NCI-H345 treated with DMSO at 0.1 percent for 48 hours (cell line): ENCODE results near the gene TTC23.

ENCODE experiments used
- DNase-seq: peaks from one replicate; lab custom pipeline; 2025; ENCODE audit not compliant: unreplicated experiment; lab: John Stamatoyannopoulos, UW

The TTC23 gene

DNA sequence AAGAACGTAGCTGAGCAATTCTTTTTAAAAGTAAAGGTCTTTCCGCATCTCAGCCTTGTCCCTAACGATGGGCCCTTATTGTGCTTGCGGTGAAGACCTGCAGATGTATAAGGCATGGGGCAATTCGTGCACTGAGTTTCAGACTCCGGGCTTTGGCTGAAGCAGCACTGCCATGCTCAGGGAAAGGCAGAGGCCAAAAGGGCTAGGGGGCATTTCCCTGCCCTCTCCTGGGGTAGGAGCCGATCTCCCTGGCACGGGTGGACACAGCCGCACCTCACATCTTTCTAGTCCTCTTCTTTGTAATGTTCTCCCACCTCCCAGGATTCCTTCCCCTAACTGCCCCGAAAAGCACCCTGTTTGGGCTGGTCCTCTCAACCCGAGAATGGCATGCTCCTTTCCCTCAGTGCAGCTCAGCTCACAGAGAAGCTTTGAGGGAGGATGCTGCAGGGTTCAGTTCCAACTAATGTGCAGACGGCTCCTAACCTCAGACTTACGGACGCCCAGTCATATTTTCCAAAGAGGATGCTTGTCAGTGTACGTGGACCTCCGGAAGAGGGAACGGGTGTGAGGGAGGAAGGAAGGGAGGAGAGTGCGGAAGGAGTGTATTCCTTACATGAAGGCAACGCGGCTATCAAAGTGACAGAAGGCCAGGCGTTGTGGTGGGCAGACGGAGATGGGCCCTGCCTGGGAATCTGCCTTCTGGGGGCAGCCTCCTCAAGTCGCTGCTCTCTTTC, 83.3 kb downstream of the TTC23 start:
- no peak for DNase-seq

- no peak for DNase-seq
These were observed 84.2 kb downstream of the TTC23 start for GRCh38 chr15:99165020-99165790.

DNA sequence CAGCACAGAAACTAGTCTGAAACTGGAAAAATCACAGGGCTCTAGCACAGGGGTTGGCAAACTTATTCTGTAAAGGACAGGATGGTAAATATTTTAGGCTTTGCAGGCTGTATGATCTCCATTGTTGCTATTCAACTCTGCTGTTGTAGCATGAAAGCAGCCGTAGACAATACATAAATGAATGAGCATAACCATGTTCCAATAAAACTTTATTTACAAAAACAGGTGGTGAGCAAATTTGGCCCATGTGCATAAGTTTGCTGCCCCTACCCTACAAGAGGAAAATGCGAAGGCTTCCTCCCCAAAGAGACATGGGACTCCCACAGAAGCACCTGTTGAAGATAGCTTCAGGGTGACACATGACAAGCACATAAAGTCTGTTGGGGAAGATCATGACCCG, 85.3 kb downstream of the TTC23 start:
- DNase-seq: no peak

GRCh38 chr15:99163271-99164062, 85.9 kb downstream of the TTC23 start:
- no peak for DNase-seq

DNA sequence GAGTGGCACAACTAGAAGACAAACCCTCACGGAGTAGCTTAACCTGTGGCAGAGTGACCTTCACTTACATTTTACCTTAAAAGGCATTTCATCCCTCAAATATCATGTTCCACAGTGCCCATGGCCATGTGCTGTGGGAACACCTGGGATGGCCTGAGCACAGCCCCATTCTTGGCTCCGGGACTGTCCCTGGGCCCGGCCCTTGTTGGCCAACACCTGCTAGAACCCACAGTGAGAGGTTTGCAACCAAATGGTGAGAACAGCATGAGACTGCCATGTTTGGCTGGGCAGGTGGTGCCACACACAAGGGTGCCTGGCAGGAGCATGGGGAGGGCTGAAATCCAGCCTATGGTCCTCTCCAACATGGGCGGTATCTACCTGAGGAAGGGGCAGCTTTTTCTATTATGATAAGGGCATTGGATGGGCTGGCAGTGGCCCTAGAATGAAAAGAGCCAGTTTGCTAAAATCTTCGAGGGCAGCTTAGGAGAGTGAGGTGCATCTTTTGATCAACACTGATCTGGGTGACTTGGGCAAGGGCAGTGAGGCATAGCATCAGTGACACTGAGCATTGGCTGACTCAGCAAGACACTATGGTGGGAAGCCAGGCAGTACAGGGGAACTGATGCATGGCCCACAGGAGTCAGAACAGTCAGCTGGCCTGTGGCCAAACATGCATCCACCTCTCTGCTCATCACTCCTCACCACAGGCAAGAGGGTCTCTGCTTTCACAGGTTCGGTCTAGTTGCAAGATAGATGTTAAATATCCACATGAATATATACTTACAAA, 90.6 kb downstream of the TTC23 start:
- no peak for DNase-seq

DNA sequence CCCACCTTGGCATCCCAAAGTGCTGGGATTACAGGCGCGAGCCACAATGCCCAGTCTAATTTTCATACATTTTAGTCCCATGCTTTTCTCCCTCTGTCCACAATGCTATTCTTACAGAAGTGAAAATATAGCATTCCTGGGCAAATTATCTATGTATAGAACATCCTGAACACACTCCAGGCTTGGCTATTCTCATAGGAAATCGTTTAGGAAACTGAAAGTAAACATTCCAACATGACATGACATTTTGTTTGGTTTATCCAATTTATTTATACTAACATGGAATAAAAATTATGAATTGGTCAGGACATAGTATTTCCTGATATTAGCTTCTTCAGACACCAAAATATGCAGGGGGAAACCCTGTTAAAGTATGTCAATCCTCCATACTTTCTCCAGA, 91.9 kb downstream of the TTC23 start:
- DNase-seq: no peak

GRCh38 chr15:99155961-99156443, 93.4 kb downstream of the TTC23 start:
- no peak for DNase-seq

- no peak for DNase-seq
These were observed 95.1 kb downstream of the TTC23 start for GRCh38 chr15:99154271-99154670.

DNA sequence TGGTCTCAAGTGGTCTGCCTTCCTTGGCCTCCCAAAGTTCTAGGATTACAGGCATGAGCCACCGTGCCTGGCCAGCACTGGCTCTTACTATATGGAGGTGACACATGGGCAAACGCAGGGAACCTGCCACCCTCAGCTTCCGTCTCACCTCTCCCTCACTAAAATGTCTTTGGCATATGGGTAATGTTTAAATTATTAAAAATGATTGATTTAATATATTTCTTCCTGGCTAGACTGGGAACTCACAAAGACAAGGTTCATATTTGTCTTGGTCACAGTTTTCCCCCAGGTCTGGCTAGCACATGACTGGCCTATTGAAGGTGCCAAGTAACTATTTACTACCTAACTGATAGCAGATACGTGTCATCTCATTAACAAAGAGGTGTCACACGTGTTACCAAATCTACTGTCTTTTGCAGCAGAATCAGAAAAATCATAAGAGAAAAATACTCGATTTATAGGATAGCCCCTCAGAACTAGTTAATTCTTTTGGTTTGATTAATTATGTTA, 96.3 kb downstream of the TTC23 start:
- DNase-seq: no peak

GRCh38 chr15:99151156-99151555, 98.2 kb downstream of the TTC23 start:
- no peak for DNase-seq

DNA sequence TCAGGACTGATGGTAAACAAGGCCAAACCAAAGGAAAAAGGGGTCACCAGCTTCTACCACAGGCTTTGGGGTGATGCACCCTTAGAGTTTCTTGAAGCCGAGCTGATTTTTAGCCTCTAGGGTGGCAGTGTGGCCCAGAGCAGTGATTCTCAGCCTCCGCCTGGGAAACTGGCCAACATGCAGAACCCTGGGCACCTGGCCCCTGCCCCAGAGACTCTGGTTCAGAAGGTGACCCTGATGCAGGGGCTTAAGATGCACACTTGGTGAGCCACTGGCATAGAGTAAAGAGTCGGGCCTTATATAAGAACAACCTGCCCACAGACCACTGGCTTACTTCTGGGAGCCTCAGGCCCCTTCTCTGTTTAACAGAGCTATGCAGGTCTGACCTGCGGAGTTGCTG, 100.0 kb downstream of the TTC23 start:
- DNase-seq: no peak

DNA sequence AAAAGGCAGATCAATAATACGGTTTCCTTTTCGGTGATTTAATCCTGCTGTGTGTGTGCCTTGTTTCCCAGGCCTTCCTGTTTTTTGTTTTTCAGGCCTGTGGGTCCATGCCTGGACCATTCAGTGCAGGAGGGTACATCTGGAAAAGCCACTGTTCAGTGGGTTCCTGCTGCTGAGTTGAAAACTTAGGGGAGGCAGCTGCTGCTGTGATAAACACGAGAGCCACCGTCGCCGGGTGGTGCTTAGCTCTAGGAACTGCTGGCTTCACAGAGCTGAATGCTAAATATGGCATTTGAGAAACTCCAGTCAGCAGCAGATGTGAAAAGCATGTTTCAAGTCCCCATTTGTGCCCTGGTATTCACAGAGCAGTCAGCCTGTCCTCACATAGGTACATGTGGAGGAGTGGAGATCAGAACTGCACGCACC, 100.5 kb downstream of the TTC23 start:
- DNase-seq: no peak

GRCh38 chr15:99146661-99147060, 102.7 kb downstream of the TTC23 start:
- no peak for DNase-seq

DNA sequence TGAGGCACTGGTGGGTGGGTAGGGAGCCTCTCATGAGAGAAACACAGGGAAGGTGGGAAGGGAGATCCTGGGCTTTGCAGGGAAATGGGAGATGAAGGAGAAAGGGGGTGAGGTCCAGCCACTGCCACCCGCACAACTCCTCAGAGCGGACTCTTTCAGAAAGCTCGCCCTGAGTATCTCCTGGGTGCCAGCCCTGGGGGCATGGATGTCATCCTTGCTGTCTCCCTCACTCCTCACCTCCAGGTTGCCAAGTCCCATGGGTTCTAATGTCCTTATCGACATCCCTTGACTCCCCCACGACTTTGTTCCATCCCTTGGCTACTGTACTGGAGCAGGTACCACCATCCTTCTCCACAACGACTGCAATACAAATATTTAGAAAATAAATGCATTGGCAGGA, 103.6 kb downstream of the TTC23 start:
- DNase-seq: no peak

DNA sequence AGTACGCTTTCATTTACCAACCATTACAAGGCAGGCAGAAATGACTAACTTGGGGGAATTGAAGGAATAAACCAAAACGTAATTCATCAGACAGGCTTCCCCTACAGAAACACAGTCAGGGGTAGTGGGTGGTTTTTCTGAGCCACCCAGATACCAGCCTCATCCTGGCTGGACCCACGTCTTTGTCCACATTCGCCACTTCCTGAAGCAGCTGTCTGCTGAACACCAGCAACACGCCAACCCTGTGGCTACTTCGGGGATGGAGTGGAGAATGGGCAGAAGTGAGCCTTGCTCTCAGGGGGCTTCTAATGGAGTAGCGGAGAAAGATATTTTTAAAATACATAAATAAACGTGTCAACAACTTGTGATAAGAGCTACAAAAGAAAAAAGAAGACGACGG, 104.4 kb downstream of the TTC23 start:
- no peak for DNase-seq

DNA sequence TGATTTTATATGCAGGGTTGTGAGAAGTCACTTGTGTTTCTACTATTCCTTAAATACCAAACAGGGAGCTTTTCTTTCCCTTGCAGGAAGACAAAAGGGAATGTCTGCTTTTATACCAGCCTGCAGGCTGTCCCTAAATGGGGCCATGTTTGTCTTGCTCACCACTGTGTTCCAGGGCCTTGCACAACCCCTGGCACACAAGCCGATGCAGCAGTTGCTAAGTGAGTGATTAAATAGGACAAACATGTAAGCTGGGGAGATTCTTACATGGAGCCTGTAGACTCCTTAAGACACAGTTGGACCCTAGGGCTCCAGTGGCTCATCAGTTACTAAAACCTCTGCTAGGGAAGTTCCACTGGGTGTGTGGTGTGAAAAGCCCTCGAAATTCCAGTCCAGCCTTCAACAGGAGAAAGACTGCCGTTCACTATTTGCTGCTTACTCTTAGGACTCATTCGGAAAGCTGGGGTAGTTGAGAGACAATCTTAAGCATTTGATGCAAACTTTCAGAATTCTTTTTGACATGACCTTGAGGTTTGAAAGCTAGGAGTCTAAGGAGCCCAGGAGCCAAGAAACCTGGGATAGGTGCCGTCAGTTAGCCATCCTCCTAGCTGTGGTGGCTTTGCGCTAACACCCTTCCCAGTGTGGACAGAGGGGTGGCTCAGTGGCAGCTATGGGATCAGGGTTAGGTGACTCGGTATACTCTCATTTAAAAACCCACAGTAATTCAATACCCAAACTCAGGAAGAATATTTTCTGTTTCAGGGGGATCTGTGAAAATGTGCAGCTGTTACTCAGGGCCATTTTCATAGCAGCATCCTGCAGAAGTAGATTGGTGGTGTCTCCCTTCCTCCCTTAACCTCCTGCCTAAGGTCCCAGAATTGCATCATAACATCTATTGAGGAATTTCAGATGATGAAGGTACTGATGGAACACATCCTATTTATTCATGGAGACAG, 105.4 kb downstream of the TTC23 start:
- no peak for DNase-seq

GRCh38 chr15:99143242-99143641, 106.1 kb downstream of the TTC23 start:
- DNase-seq: peak; percentile 34

GRCh38 chr15:99142562-99142961, 106.8 kb downstream of the TTC23 start:
- DNase-seq: no peak

GRCh38 chr15:99141943-99142342, 107.4 kb downstream of the TTC23 start:
- DNase-seq: no peak
